Stimulated activated CD8-positive, alpha-beta memory T cell treated with anti-CD3 and anti-CD28 coated beads, Interleukin-12 subunit alpha, Interleukin-12 subunit beta, amount 100 ng/mL, for 24 hours (primary cell): ENCODE data around the gene SLC22A9.

Source experiments
- DNase-seq: peaks from one replicate; pipeline ENCODE4 v3.0.0-alpha.2; 2020; ENCODE audit errors: extremely low read depth

Gene SLC22A9

DNA sequence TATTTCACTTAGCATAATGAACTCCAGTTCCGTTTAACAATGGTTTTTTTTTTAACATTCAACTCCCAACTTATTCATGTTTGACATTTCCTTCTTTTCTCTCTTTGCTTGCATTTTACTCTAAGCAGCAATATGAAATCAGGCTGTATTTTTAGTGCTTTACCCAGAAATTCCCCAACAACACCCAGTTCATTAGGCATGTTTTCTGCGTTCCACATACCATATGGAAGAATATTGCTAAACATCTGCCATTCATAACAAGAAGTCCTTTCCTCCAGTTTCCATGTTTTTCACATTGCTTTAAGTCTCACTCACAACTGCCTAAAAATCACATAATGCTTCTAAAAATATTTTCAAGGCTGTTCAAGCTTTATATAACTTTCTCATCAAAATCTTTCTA lies 75.5 kb downstream of the SLC22A9 start:
- no peak for DNase-seq

DNA sequence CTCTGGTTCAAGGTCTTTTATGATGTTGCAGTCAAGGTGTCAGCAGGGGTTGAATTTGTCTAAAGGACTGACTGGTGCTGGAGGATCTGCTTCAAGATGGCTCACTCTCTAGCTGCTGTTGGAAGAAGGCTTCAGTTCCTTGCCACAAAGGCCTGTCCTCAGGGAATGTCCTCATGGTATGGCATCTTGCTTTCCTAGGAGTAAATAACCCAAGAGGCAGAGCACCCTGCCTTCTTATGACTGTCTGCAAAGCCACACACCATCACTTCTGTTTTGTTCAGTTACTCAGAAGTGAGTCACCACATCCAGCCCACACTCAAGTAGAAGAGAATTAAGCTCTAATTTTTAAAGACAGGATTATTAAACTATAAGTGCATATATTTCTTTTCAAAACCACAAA lies 76.1 kb downstream of the SLC22A9 start:
- DNase-seq, result no peak

DNA sequence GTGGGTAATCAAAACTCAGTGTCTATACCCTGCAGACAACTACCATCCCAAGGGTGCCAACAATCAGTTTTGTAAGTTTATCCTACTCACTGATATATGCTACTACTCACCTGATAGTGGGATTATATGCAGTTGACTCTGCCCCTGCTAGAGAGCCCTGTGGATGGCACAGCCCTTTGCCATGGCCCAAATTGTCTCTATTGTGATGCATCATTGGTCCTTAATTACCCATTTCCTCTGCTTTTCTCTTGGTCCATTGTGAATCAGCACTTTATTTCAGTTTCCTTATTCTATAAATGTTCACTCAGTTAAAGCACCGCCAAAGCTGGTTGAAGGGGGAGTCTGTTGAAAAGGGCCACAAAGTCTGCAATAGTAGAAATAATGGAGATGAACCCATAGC lies 79.1 kb downstream of the SLC22A9 start:
- DNase-seq, result no peak

DNA sequence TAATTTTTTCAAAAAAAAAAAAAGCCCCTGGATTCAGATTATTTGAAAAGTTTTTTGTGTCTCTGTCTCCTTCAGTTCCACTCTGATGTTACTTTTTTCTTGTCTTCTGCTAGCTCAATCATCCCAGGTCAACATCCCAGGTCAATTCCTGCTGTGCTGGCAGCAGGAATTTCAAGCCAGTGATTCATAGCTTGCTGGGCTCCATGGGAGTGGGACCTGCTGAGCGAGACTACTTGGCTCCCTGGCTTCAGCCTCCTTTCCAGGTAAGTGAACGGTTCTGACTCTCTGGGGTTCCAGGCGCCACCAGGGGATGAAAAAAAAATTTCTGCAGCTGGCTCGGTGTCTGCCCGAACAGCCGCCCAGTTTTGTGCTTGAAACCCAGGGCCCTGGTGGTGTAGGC lies 90.0 kb downstream of the SLC22A9 start:
- no peak for DNase-seq
